Uterus (tissue), 4 donors: ENCODE results near the gene ADCY9. TPM values are rescaled to one million over a fixed set of nuclear protein-coding genes. Genes with fewer than 3 reads are reported as not detected.

Experiments
- DNase-seq, 2 donors: peaks; one replicate each; pipeline ENCODE4 v3.0.0-alpha.2; 2019 to 2020
- H3K27ac ChIP-seq, 2 donors: fragments of 200-600 bp; sonication (generic); 1 replicate in 1 of 2; 2 replicates in 1 of 2; pipeline ENCODE4 v1.5.1; 2016 to 2018
- H3K27me3 ChIP-seq, 2 donors: fragments of 200-600 bp; sonication (generic); one replicate each; pipeline ENCODE4 v1.5.1; 2018 to 2019; ENCODE audit warnings: control low read depth in 1 of 2
- H3K36me3 ChIP-seq, 2 donors: fragments of 200-600 bp; sonication (generic); one replicate each; pipeline ENCODE4 v1.5.1; 2019; ENCODE audit warnings: control low read depth in 1 of 2
- H3K4me1 ChIP-seq, 2 donors: fragments of 200-600 bp; sonication (generic); one replicate each; pipeline ENCODE4 v1.5.1; 2018 to 2019; ENCODE audit warnings: control low read depth in 1 of 2
- H3K4me3 ChIP-seq, 2 donors: fragments of 200-600 bp; sonication (generic); 1 replicate in 1 of 2; 2 replicates in 1 of 2; pipeline ENCODE4 v1.5.1; 2018 to 2019; ENCODE audit warnings: mild to moderate bottlenecking in 1 of 2
- H3K9me3 ChIP-seq, 2 donors: fragments of 200-600 bp; sonication (generic); one replicate each; pipeline ENCODE4 v1.5.1; 2019; ENCODE audit warnings: control low read depth in 1 of 2
- POLR2A ChIP-seq, 2 donors: fragments of 450-650 bp; IDR thresholded peaks; one replicate each; pipeline ENCODE4 v1.6.1; 2016; ENCODE audit warnings: antibody characterized with exemption in 2 of 2, mild to moderate bottlenecking in 1 of 2, moderate library complexity in 1 of 2
- intact Hi-C: fragments of 100-400 bp; cut with DNase I; formaldehyde crosslinking; loops from one replicate; pipeline ENCODE4 v1.15.1; 2023; ENCODE audit warnings: low total_unique reads
- total RNA-seq, 4 donors: library from RNA; depleted of rRNA in 3 of 4; stranded (reverse); fragments of >200 nt in 3 of 4; gene quantifications; one replicate each; pipeline versions ENCODE4 v1.1.0 to v1.2.4, GENCODE V29; 2014 to 2023
- TF ChIP-seq, protein P1 (sequence below), 4 experiments: fragments of 200-600 bp in 2 of 4; fragments of 450-650 bp in 2 of 4; sonication (generic) in 2 of 4; IDR thresholded peaks; one replicate each; pipeline ENCODE4 v1.5.1; 2016 to 2019; ENCODE audit warnings: antibody characterized with exemption in 4 of 4, mild to moderate bottlenecking in 2 of 4, moderate library complexity in 1 of 4
- donor health status: DM: yes; HTN: yes; CAD: no.

The ADCY9 gene
- total RNA-seq, 4 donors from 2014 or later: 2.8 to 34.7 (median 20.2) TPM

DNA sequence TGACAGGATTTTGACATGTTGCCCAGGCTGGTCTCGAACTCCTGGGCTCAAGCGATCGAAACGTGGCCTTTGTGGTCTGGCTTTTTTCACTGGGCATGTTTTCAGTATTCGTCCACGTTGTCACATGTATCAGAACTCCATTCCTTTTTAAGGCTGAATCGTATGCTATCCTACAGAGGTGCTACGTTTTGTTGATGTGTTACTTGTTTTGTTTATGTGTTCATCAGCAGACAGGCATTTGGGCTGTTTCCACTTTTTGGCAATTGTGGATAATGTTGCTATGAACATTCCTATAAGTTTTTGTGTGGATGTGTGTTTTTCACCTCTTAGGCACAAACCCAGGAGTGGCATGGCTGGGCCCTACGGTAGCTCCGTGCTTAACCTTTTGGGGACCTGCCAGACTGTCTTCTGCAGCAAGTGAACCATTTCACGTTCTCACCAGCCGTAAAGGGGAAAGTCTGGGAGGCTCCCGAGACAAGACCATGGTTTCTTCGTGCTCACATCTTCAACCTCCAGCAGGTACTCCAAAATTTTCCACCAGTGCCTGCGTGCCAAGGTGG is 26.9 kb downstream of the ADCY9 start:
- DNase-seq: no peak
- H3K27ac ChIP-seq: no peak overlapping the region

DNA sequence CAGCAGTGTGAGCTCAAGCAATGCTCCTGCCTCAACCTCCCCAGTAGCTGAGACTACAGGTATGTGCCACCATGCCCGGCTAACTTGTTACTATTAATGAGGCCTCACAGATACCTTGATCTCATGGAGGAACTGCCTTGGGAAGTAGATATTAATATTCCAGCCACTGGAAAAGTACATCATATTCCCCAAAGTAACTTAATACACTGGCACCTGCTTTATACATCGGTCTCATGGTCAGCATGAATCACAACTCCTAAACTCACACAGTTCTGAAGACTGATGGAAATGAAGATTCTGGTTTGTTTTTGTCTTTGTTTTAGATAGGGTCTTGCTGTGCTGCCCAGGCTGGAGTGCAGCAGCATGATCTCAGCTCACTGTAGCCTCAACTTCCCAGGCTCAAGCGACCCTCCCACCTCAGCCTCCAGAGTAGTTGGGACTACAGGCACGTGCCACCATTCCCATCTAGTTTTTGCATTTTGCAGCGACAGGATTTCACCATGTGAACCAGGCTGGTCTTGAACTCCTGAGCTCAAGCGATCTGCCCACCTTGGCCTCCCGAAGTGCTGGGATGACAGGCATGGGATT is 28.2 kb downstream of the ADCY9 start:
- no peak for DNase-seq
- Histone ChIP-seq H3K27me3 (no peaks in the 10 kb centered on the region), H3K36me3 (no peaks in the 10 kb centered on the region), H3K4me3 (no peak overlapping the region), H3K9me3 (no peaks in the 10 kb centered on the region), H3K27ac (no peak overlapping the region), H3K4me1 (peaks cover 0 to 5% of the 10 kb centered on the region in 2 donors)
- TF ChIP-seq, protein P1, sequence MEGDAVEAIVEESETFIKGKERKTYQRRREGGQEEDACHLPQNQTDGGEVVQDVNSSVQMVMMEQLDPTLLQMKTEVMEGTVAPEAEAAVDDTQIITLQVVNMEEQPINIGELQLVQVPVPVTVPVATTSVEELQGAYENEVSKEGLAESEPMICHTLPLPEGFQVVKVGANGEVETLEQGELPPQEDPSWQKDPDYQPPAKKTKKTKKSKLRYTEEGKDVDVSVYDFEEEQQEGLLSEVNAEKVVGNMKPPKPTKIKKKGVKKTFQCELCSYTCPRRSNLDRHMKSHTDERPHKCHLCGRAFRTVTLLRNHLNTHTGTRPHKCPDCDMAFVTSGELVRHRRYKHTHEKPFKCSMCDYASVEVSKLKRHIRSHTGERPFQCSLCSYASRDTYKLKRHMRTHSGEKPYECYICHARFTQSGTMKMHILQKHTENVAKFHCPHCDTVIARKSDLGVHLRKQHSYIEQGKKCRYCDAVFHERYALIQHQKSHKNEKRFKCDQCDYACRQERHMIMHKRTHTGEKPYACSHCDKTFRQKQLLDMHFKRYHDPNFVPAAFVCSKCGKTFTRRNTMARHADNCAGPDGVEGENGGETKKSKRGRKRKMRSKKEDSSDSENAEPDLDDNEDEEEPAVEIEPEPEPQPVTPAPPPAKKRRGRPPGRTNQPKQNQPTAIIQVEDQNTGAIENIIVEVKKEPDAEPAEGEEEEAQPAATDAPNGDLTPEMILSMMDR (IDR thresholded peaks at IDR 0.05): no peak
- TF ChIP-seq POLR2A (IDR thresholded peaks at IDR 0.05): no peak
- intact Hi-C loops: no loop called here

More for the DNA sequence above, 26.9 kb downstream of the ADCY9 start:
- Histone ChIP-seq H3K27me3 (no peaks in the 10 kb centered on the region), H3K9me3 (no peaks in the 10 kb centered on the region), H3K36me3 (no peaks in the 10 kb centered on the region), H3K4me1 (peaks cover 0 to 5% of the 10 kb centered on the region in 2 donors), H3K4me3 (no peak overlapping the region)
- no peak for TF ChIP-seq POLR2A (IDR thresholded peaks at IDR 0.05)
- TF ChIP-seq, protein P1 (IDR thresholded peaks at IDR 0.05): no peak
- intact Hi-C loops: no loop called here

DNA sequence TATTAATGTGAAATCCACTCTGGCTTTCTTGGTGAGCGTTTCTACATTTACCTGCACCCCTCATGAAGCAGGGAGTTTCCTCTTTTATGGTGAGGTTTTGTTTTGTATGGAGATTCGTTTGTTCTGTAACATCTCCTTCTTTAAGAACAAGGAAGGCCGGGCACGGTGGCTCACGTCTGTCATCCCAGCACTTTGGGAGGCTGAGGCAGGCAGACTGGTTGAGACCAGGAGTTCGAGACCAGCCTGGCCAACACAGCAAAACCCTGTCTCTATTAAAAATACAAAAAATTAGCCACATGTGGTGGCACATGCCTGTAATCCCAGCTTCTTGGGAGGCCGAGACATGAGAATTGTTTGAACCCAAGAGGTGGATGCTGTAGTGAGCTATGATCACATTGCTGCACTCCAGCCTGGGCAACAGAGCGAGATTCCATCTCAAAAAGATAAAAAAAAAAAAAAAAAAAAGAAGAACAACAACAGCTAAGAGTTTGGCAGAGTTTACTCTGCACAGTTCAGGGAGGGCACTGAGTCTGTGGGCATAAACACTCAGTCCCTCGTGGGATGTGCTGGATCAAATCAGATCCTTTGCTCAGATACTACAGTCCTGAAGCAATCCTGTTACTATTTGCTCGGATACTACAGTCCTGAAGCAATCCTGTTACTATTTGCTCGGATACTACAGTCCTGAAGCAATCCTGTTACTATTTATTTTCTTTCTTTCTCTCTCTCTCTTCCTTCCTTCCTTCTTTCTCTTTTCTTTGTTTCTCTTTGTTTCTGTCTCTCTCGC is 28.9 kb downstream of the ADCY9 start:
- TF ChIP-seq POLR2A (IDR thresholded peaks at IDR 0.05): no peak
- TF ChIP-seq, protein P1 (IDR thresholded peaks at IDR 0.05): no peak
- H3K4me3 ChIP-seq: no peak overlapping the region
- H3K27me3 ChIP-seq: no peaks in the 10 kb centered on the region
- no peaks in the 10 kb centered on the region for H3K9me3 ChIP-seq
- H3K36me3 ChIP-seq: no peaks in the 10 kb centered on the region
- H3K4me1 ChIP-seq: peaks cover 0 to 6% of the 10 kb centered on the region in 2 donors
- intact Hi-C loops: no loop called here
- H3K27ac ChIP-seq: no peak overlapping the region
- no peak for DNase-seq

GRCh38 chr16:4086153-4086552 is 30.1 kb downstream of the ADCY9 start:
- no peak overlapping the region for H3K27ac ChIP-seq
- no peak overlapping the region for H3K4me3 ChIP-seq
- no peaks in the 10 kb centered on the region for H3K27me3 ChIP-seq
- no peaks in the 10 kb centered on the region for H3K9me3 ChIP-seq
- DNase-seq: no peak
- peaks cover 0 to 12% of the 10 kb centered on the region in 2 donors for H3K4me1 ChIP-seq
- TF ChIP-seq, protein P1 (IDR thresholded peaks at IDR 0.05): no peak
- no peak for TF ChIP-seq POLR2A (IDR thresholded peaks at IDR 0.05)
- intact Hi-C loops: no loop called here
- H3K36me3 ChIP-seq: no peaks in the 10 kb centered on the region

GRCh38 chr16:4085405-4085970 is 30.8 kb downstream of the ADCY9 start:
- Histone ChIP-seq H3K36me3 (no peaks in the 10 kb centered on the region), H3K4me1 (peaks cover 0 to 12% of the 10 kb centered on the region in 2 donors), H3K9me3 (no peaks in the 10 kb centered on the region), H3K27ac (no peak overlapping the region), H3K4me3 (no peak overlapping the region), H3K27me3 (no peaks in the 10 kb centered on the region)
- no peak for DNase-seq
- TF ChIP-seq, protein P1 (IDR thresholded peaks at IDR 0.05): no peak
- TF ChIP-seq POLR2A (IDR thresholded peaks at IDR 0.05): no peak
- intact Hi-C loops: no loop called here
